OCI-LY3 (cell line): ENCODE results near the gene BPNT1.
"Not testable (repeated sequence)": the region's sequence is repeated elsewhere in the genome, so short reads cannot be mapped to it uniquely, and the experiment has no call there.

ENCODE experiments used
- EZH2phosphoT487 ChIP-seq: fragments of 200-600 bp; shearing (Covaris generic); IDR thresholded peaks from 2 replicates; pipeline ENCODE4 v1.6.1; 2018; ENCODE audit warnings: antibody characterized with exemption, mixed run types, low read depth
- TF ChIP-seq, protein P1 (sequence below): fragments of 200-600, 300-600 bp; sonication (generic); IDR thresholded peaks from 2 replicates; pipeline ENCODE4 v1.5.1; 2014; ENCODE audit warnings: antibody characterized with exemption, low read length, low read depth

DNA sequence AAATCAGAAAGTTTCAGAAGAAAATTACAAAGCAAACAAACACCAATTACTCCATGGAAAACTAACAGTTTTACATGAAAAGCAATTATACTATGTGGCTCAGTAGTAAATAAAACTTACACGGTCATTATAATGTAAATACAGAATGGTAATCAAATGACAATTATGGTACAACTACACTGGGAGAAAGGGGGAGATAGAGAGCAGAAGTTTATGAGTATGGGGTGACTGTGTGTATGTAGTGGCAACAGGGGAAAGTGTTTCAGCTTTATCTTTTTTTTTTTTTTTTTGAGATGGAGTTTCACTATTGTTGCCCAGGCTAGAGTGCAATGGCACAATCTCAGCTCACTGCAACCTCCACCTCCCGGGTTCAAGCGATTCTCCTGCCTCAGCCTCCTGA lies 51.8 kb downstream of the BPNT1 start:
- TF ChIP-seq, protein P1, sequence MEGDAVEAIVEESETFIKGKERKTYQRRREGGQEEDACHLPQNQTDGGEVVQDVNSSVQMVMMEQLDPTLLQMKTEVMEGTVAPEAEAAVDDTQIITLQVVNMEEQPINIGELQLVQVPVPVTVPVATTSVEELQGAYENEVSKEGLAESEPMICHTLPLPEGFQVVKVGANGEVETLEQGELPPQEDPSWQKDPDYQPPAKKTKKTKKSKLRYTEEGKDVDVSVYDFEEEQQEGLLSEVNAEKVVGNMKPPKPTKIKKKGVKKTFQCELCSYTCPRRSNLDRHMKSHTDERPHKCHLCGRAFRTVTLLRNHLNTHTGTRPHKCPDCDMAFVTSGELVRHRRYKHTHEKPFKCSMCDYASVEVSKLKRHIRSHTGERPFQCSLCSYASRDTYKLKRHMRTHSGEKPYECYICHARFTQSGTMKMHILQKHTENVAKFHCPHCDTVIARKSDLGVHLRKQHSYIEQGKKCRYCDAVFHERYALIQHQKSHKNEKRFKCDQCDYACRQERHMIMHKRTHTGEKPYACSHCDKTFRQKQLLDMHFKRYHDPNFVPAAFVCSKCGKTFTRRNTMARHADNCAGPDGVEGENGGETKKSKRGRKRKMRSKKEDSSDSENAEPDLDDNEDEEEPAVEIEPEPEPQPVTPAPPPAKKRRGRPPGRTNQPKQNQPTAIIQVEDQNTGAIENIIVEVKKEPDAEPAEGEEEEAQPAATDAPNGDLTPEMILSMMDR, result not testable (repeated sequence)
- TF ChIP-seq EZH2phosphoT487, result not testable (repeated sequence)
